Left kidney (tissue), 2 donors: ENCODE measurements around the gene MYRF. TPM values are rescaled to one million over a fixed set of nuclear protein-coding genes. Genes with fewer than 3 reads are reported as not detected.

ENCODE experiments used
- DNase-seq: peaks from one replicate; pipeline ENCODE4 v3.0.0-alpha.2; 2013
- polyA plus RNA-seq: library from polyadenylated mRNA; unstranded; fragments of 120-200 nt; gene quantifications from one replicate; pipeline ENCODE4 v1.2.1, GENCODE V29; 2013; ENCODE audit not compliant: insufficient read length

MYRF gene
- polyA plus RNA-seq, 1 donor = 23.1 TPM

DNA sequence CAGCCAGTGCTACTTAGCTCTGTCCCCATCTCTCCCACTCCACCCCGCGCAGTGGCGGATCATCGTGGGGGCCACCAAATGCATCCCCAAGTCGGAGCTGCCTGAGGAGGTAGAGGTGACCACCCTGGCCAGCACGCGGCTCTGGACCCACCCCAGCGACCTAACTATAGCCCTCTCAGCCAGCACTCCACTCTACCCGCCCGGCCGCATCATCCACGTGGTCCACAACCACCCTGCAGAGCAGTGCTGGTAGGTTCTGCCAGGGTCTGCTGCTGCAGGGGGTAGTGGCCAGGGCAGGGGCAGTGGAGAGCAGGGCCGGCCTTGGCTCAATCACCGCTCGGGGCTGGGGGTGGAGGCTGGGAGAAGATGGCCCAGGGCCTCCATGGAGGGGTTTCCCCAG, 13.0 kb upstream of the MYRF start:
- DNase-seq = no peak

DNA sequence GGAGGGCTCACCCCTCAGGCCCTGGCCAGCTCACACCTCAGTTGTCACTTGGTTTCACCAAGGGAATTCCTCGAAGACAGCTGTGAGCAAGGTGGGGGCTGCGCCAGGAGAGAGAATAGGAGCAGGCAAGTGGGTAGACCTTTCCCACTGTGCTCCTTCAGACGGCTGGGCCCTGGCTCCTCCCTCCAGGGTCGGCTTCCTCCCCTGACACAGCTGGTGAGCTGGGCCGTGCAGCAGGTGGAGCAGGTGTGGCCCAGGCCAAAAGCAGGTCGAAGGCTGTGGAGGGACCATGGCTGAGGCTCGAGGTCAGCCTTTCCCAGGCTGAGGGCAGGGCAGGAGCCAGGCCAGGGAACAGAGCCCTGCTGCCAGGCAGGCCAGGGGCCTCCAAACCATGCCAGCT, 12.5 kb upstream of the MYRF start:
- DNase-seq = no peak

DNA sequence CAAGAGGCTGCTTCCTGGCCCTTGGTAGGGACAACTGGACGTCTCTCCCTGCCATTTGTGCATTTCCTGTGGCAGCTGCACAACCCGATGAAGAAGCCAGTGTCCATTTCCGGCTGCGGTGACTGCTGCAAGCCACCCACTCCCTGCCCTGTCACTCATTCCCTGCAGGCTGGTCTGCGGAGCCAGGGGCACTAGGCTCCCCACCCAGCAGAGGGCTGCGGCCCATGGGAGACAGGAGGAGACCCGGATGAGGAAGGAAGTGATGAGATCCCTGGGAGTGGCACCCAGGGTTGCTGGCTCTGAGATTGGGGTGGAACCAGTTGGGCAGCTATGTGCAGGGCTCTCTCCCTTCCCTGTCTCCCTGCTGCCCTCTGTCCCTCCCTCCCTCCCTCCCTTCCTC, 10.0 kb upstream of the MYRF start:
- DNase-seq = no peak

DNA sequence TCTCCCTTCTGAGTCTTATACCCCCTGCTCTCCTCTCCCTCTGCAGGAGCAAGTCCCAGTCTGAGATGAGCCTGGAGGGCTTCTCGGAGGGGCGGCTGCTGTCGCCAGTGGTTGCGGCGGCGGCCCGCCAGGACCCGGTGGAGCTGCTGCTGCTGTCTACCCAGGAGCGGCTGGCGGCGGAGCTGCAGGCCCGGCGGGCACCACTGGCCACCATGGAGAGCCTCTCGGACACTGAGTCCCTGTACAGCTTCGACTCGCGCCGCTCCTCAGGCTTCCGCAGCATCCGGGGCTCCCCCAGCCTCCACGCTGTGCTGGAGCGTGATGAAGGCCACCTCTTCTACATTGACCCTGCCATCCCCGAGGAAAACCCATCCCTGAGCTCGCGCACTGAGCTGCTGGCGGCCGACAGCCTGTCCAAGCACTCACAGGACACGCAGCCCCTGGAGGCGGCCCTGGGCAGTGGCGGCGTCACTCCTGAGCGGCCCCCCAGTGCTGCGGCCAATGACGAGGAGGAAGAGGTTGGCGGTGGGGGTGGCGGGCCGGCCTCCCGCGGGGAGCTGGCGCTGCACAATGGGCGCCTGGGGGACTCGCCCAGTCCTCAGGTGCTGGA, 8.8 kb upstream of the MYRF start:
- no peak for DNase-seq

DNA sequence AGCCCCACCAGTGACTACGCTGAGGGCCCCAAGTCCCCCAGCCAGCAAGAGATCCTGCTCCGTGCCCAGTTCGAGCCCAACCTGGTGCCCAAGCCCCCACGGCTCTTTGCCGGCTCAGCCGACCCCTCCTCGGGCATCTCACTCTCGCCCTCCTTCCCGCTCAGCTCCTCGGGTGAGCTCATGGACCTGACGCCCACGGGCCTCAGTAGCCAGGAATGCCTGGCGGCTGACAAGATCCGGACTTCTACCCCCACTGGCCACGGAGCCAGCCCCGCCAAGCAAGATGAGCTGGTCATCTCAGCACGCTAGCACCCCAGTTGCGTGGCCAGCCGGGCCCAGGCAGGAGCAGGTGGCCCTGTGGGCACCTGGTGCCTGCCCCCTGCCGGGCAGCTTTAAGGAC, 8.3 kb upstream of the MYRF start:
- DNase-seq = no peak

DNA sequence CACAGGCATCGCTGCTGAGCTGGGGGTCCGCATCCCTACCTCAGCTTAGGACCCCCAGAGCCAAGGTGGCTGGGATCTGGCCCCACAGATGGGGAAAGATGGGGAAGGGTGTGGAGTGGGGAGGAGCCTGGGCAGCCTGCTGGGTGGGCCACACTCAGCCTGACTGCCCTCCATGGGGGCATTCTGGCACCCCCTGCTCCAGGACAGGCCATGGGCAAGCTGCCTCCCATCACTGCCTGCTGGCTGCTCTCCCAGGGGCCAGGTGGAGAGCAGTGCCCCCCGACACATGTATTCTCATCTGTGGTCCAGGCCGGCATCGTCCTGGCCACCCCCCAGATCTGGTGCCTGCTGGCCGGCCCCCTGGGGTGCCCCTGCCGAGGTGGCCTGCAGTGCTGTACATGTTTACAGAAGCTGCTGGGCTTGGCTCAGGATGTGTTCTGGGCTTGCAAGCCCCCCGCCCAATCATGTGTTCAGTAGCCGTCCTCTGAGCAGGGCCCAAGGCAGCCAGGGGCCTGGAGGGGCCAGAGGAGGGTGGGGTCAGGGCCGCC, 7.8 kb upstream of the MYRF start:
- no peak for DNase-seq

DNA sequence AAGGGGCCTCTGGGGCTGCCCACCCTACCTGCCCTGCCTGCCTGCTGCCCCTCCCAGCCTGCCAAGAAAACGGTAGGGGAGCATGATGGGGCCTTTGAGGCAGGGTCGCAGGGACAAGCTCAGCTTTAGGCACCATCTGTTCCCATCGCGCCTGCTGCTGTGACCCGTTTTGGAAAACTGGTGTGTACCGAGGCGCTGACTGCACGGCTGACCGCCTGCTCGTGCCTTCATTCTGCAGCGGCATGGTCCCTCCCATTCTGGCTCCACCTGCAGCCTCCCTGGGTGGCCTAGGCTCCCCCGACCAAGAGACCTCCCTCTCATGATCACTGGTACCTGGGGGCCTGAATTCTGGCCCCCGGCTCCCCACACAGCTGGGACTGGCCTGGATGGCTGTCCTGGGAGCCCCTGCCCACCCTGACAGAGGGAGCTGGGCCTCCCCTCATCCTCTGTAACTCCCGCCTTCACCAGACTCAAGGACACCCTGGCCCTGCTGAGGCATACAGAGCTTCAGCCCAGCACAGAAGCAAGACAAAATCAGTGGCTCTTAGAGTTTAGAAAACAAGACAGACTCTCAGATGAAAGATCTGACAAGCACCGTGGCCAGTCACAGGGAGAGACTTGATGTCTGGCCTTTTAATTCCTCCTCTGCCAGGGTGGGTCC, 6.5 kb upstream of the MYRF start:
- DNase-seq = no peak

DNA sequence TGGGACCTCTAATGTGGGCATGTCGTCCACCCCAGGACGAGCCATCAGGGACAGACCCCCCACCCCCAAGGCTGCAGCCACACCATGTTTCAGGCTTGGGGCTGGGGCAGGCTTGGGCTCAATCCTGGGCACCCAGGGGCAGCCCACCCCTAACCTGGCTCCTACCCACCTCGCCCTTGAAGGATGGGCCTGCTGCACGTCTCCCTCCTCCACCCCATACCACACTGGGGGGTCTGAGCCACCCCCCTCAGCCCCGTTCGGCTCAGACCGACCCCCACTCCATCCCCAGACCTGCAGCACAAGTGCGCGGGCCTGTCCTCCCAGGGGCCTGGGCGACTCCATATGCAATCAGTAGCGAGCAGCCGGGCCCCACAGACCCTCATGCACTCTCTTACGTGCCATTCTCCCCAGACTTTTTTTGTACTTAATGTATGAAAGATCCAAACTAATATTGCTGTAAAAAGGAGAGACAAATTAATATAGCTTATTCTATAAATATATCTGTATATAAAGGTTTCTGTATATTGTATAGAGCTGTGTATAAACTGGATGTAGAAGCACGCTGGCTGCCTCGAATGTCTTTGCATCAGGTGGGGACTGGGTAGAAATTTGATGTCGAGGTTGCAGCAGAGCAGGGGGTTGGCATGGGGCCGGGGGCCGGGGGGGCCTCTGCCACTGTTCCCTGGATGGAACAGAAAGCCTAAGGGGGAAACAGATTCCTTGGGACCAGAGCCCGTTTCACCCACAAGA, 5.8 kb upstream of the MYRF start:
- DNase-seq = no peak

DNA sequence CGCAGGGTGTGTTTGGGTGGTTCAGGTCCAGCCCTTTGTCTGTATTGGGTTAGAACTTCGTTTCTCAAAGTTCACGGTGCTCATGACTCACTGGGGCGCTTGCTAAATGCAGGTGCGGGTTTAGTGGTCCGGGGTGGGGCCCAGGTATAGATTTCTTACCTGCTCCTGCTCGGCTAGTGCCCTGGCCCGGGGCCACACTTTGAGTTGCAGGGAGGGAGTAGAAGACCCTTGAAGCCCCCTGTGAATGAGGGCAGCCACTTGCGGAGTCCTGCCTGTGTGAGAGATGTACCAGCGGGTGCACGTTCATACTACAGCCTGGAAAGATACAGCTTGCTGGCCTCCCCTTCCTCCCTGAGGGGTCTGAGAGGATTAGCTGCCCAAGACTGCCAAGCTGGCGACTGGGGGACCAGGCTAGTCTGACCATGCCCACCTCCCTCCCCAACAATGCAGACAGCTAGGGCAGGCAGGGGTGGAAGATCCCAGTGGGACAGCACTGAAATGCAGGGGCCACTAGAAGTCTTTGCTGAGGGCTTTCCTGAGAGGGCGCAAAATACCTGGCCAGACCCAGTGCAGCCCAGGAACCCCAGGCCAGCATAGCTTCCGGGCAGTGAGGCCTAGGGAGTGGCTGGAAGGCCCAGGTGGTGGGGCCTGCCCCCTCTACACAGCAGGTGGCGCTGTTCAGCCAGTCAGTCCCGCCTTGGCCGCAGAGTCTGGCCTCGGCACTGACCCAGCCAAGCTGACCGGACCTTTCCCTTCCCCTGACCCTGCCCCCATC, 5.1 kb upstream of the MYRF start:
- DNase-seq = no peak

DNA sequence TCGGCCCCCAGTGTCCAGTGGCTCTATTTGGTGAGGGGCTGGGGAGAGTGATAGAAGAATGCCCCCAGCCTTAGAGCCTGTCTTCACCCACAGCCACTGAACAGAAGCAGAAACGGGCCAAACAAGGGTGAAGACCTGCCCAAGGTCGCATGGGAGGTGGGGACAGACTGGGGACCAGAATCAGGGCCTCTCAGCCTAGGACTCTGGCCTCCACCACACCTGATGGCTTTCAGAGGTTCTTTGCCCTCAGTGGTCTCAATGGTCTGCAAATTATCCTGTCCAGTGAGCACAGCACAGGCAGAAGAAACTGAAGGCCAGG, 4.5 kb upstream of the MYRF start:
- no peak for DNase-seq

DNA sequence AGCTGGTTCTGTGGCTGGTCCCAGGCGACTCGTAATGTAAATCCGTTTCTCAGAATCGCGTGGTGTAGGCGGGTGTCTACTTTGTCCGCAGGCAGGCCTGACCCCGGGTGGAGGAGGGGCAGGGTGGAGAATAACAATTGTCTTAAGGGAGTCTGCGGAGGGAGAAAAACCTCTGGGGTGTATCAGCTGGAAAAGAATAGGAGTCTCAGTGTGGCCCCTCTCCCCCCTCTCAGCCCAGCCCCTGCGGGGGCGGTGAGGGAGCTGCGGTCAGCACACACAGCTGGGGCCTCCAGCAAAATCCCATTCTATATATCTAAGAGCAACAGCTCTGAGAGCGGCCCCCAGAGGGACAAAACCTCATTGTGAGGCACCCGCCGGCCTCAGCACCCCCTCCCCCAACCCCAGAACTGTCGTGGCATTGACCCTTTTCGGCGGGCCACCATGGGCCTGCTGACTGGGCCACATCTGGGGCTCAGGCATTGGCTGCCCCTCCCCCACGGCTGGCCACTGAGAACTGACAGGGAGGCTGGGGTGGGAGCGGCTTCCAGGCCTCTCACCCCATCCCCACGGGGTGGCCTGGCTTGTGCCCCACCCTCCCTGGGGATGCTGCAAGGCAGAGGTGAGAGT, 2.7 kb upstream of the MYRF start:
- DNase-seq = no peak

DNA sequence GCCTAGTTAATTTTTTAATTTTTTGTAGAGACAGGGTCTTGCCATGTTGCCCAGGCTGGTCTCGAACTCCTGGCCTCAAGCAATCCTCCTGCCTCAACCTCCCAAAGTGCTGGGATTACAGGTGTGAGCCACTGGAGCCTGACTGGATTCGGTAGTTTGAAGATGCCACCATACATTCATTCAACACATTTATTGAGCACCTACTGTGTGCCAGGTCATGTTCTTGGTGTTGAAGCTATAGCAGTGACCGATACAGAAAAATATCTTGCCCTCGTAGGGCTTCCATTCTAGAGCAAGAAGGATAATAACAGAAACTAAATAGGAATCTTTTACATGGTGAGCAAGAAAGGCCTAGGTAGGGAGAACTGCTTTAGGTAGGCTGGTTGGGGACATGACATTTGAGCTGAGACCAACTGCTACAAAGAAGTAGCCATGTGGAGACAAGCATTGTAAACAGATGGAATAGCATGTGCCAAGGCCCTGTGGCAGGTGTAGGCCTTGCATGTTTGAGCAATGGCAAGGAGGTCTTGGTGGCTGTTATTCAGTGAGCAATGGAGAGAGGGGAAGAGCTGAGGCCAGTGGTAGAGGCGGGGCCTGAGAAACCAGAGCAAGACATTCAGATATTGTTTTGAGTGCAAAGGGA, 1.7 kb upstream of the MYRF start:
- no peak for DNase-seq

DNA sequence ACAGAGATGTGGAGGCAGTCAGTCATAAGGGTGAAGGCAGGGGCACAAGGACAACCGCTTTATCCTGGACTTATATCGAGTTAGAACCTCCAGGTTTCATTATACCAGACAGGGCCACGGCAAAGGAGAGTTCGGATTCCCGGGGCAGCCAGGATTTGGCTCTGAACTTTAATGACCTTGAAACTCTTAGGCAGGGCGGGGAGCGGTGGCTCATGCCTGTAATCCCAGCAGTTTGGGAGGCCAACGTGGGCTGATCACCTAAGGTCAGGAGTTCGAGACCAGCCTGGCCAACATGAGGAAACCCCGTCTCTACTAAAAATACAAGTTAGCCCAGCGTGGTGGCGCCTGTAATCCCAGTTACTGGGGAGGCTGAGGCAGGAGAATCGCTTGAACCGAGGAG, 1.1 kb upstream of the MYRF start:
- DNase-seq = no peak

DNA sequence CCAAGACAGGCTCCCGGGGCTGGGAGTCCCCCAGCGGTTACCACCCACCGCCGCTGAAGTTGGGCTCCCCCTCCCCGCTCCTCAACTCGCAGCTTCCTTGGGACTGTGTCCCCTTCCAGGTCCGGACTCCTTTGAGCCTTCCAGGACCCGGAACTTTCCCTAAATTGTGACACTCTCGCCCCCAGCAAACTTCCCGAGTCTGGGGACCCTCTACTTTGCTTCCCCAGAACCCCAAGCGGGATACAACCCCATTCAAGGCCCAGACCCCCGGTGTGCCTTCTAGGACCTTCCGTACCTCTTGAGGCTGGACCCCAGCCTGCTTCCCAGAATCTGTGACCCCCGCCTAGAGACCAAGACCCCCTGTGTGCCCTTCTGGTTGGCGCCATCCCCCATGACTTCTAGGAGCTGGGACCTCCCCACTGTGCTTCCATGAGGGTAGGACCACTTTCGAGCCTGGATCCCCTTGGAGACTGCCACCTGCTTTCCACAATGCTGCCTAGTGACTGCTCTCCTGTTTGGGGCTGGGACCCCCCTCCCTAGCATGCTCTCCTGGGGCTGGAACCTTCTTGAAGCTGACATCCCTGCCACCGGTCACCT, 587 bp downstream of the MYRF start:
- DNase-seq = no peak

DNA sequence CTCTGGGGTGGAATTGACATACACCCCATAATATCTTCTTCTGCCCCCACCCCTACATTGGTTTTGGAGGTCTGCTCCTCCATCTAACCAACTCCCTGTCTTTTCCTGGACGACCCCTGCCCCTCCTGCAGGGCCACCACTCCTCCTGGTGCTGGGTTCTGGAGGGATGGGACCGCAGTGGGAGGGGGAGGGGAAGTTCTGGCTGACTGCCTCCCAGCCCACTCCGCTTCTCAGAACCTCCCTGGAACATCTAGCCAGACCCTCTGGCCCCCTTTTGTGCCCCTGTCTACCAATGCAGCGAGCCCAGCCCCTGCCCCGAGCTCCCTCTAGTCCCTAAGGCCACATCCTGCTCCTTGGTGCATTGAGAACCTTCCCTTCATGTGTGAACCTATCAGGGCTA, 1.2 kb downstream of the MYRF start:
- DNase-seq = no peak

DNA sequence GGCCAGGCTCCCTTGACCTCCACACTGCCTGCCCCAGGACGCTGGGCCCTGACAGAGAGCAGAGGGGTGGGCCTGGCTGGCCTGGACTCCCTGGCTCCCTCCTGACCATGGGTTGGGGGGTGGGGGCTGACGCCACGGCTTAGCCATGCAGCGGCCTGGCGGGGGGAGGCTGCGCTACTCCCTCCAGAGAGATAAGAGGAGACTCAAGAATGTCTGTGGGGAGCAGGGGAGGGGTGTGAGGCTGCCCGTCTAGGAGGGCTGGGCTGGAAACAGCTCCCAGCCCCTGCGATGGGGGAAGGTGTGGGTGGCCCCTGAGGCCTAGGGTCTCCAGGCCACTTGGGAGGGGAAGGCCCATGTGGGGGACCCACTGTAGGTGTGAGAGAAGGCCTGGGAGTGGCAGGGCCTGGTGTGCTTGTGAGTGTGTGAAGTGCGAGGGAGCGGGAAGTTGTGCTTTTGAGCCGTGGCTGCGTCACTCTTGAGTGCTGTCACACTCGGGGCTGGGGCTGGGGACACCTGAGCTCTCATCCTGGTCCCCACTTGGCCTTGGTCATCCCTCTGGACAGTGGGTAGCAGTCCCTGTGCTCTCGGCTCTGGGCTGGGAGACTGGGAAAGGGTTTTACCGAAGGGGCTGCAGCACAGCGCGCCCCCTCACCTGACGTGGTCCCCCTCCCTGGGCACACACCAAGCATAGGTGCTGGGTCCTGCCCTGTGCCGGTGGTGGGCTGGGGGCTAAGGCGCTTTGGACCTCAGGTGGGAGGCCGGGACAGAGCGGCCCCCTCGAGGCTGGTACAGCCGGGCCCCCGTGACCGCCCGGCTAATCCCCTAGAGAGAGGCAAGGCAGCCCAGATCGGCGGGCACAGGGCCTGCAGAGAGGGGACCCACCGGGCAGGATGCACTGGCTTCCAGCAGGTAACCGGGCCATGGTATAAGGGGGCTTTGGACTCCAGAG, 2.4 kb downstream of the MYRF start:
- DNase-seq = no peak

DNA sequence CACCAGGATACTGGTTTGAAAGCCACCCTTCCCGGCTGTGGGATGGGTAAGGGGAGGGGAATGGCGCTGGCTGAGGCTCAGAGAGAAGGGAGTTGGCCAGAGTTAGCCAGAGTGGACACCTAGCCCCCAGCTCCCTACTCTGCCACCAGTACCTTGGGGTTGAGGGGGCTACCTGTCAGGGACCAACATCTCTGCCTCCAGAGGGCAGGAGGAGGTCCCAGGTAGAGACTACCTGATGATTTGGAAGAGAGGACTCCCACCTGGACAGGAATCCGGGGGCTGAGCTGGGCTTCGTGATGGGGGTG, 3.7 kb downstream of the MYRF start:
- DNase-seq = no peak

DNA sequence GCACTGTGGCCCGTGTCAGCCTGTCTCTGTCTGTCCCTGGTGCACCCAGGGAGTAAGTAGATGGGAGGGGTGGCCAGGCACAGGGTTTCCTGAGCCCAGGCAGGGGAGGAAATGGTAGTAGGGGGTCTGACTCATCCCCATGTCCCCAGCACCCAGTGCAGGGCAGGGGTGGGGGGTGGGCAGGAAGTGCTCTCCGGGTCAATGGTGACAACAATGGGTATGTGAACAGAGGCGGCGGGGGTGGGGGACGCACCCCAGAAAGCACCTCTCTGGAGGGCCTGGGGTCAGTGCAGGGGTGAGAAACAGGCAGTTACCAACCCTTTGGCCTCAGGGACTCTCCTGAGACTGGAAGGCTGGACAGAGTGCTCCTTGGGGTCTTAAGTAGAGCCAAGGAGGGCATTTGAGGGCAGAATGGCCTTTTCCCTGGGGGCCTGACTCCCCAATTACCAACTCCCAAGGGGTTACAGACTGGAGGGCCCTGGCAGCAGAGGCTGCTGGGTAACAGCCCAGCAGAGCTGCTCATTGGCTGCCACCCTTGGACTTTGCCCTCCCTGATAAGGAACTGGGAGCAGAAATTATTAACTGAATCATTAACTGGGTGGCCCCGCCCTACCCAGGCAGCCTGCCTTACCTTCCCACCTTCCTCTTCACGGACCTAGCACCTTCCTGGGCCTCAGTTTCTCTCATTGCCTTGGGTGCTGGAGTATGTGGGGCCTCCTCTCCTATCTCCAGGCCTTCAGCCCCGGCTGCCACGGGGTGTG, 4.2 kb downstream of the MYRF start:
- DNase-seq = no peak

DNA sequence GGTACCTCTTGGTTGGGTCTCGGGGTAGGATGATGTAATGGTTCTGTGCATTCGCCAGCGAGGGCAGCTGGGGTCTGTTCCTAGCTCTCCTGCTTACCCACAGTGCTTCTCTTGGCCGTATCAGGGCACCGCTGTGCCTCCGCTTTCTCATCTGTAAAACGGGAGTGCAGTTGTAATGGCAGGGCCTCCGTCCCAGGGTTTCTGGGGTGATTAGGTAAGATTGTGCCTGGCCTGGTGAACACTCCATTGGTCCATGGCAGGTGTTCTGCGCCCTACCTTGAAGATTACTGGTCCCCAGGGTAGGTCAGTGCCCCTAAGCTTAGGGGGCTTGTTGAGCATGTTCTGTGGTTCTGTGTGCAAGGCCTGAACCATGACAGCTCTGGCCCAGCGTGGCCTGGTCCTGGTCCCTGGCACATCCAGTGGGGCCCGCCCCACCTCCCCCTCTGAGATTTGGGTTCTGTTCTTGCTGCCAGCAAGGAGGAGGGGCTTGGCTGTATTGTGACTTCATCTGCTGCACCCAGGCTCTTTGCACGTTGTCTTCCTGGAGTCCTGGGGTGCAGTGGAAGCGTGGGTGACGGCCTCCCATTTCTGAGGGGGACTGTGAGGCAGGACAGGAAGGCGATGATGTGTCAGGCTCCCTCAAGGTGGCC, 4.9 kb downstream of the MYRF start:
- no peak for DNase-seq
